Adrenal gland (tissue), 5 donors: ENCODE measurements around the gene NPFFR1.
A peak's percentile ranks its signal among the peaks of the same experiment; 100 is the strongest.

ENCODE experiments used
- CTCF ChIP-seq, 6 experiments: fragments of 450-650 bp in 4 of 6; fragments of 200-600 bp in 2 of 6; sonication (generic) in 1 of 6; IDR thresholded peaks; 1 replicate in 5 of 6; 2 replicates in 1 of 6; pipeline versions ENCODE4 v1.5.1 to v1.8.0; 2016 to 2021; ENCODE audit warnings: antibody characterized with exemption in 6 of 6, mild to moderate bottlenecking in 2 of 6, moderate library complexity in 1 of 6
- POLR2A ChIP-seq, 2 donors: fragments of 450-650 bp; IDR thresholded peaks; one replicate each; pipeline ENCODE4 v1.6.1; 2017; ENCODE audit warnings: antibody characterized with exemption in 2 of 2, mild to moderate bottlenecking in 2 of 2, moderate library complexity in 1 of 2
- donor health status: DM: no; HTN: no; CAD: no.

GRCh38 chr10:70274643-70275042, 9.2 kb downstream of the NPFFR1 start:
- TF ChIP-seq CTCF (IDR thresholded peaks at IDR 0.05) (peak in 1 of 6 experiments; percentile 6), POLR2A (IDR thresholded peaks at IDR 0.05) (no peak)
